Activated CD8-positive, alpha-beta memory T cell treated with anti-CD3 and anti-CD28 coated beads, Interleukin-2, amount 10 ng/mL, durations not matched to agents 7 days and 5 days (primary cell): ENCODE data around the gene CASZ1. TPM values are rescaled to one million over a fixed set of nuclear protein-coding genes. Genes with fewer than 3 reads are reported as not detected.

Experiments used
- ATAC-seq: fragments of 150-1000 bp; cut with Tn5 transposase; one replicate; pipeline ENCODE4 v1.10.0; 2021; ENCODE audit warnings: moderate library complexity
- CTCF ChIA-PET: fragments of 350-600 bp; sonication (Branson Sonifier 250); formaldehyde crosslinking; loops from one replicate; lab custom pipeline; 2021; ENCODE audit warnings: antibody characterized with exemption; lab: Charles Lee
- DNase-seq: peaks from one replicate; pipeline ENCODE4 v3.0.0-alpha.2; 2020
- H3K27ac Mint-ChIP-seq: one replicate; pipeline ENCODE4 v1.8.0; 2021; ENCODE audit warnings: mild to moderate bottlenecking, mixed read lengths
- H3K27me3 Mint-ChIP-seq: one replicate; pipeline ENCODE4 v1.8.0; 2021; ENCODE audit warnings: mixed read lengths
- H3K36me3 Mint-ChIP-seq: one replicate; pipeline ENCODE4 v1.8.0; 2021; ENCODE audit warnings: mild to moderate bottlenecking, mixed read lengths
- H3K4me1 Mint-ChIP-seq: one replicate; pipeline ENCODE4 v1.8.0; 2021; ENCODE audit warnings: mixed read lengths
- H3K4me3 Mint-ChIP-seq: one replicate; pipeline ENCODE4 v1.8.0; 2021; ENCODE audit warnings: mild to moderate bottlenecking, moderate library complexity, mixed read lengths
- H3K9me3 Mint-ChIP-seq: one replicate; pipeline ENCODE4 v1.8.0; 2022; ENCODE audit warnings: low read depth, mixed read lengths
- total RNA-seq, 2 experiments: library from RNA; stranded (reverse); gene quantifications; one replicate each; pipeline ENCODE4 v1.2.3, GENCODE V29; 2021

The CASZ1 gene
- total RNA-seq, 2 experiments from 2014 or later, result 8.8 to 16.3 TPM

DNA sequence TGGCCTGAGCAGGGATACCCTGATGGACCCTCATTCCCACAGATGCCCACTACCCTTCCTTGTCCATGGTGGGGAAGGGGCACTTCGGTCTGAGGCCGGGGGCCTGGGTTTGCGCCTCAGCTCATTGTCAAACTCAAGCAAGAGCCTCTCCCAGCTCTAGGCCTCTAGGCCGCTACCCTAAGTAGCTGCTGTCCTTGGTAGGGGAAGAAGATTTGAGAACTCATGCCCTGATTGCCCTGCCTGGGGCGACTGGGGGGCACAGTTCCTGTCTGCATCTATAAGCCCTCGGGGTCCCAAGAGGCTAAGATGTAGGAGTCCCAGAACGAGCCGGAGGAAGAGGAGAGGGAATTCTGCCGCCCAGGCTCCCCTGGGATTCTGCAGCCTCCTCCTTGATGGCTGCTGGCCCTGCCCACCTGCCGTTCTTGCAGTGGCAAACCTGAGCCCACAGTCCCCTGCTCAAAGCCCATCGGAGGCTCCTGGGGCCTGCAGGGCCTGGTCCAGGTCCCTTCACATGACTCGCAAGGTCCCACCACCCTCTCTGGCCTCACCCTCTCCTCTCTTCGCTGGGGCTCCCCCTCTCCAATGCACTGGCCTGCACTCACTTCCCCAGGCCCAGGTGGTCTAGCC lies 20.4 kb upstream of the CASZ1 start:
- CTCF ChIA-PET, result no interaction called here
- Mint-ChIP-seq H3K9me3 (no peaks in the 10 kb centered on the region), H3K27ac (no peak overlapping the region), H3K36me3 (no peaks in the 10 kb centered on the region), H3K27me3 (peaks cover 2% of the 10 kb centered on the region), H3K4me3 (no peak overlapping the region), H3K4me1 (no peaks in the 10 kb centered on the region)
- ATAC-seq, result no peak
- DNase-seq, result no peak

GRCh38 chr1:10816233-10816632 lies 19.8 kb upstream of the CASZ1 start:
- no peak for ATAC-seq
- Mint-ChIP-seq H3K4me1 (no peaks in the 10 kb centered on the region), H3K9me3 (no peaks in the 10 kb centered on the region), H3K4me3 (no peak overlapping the region), H3K27ac (no peak overlapping the region), H3K36me3 (no peaks in the 10 kb centered on the region), H3K27me3 (peaks cover under 1% of the 10 kb centered on the region)
- CTCF ChIA-PET, result no interaction called here
- DNase-seq, result no peak

DNA sequence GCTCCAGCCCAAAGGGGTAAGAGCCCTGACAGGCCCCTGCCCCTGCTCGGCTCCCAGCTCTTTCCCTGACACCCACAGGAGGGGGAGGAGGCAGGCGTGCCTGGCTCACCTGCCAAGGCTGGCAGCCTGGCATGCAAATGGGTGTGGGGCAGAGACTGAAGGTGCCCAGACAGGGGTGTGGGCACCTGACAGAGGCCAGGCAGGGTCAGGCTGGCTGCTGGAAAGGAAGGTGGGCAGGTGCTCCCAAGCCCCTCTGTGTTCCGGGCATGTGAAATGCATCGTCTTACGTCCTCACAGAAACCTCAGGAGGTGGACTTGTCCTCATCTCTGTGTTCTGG lies 19.4 kb upstream of the CASZ1 start:
- ATAC-seq, result no peak
- Mint-ChIP-seq H3K27me3 (peaks cover 5% of the 10 kb centered on the region), H3K4me1 (no peaks in the 10 kb centered on the region), H3K36me3 (no peaks in the 10 kb centered on the region), H3K27ac (no peak overlapping the region), H3K4me3 (no peak overlapping the region), H3K9me3 (no peaks in the 10 kb centered on the region)
- CTCF ChIA-PET, result no interaction called here
- DNase-seq, result no peak

- Mint-ChIP-seq H3K4me1 (no peaks in the 10 kb centered on the region), H3K36me3 (no peaks in the 10 kb centered on the region), H3K27me3 (peaks cover 5% of the 10 kb centered on the region), H3K4me3 (no peak overlapping the region), H3K9me3 (no peaks in the 10 kb centered on the region), H3K27ac (no peak overlapping the region)
- CTCF ChIA-PET, result no interaction called here
- DNase-seq, result no peak
- no peak for ATAC-seq
Measured at GRCh38 chr1:10814976-10815857, 18.8 kb upstream of the CASZ1 start.

- Mint-ChIP-seq H3K36me3 (no peaks in the 10 kb centered on the region), H3K27me3 (peaks cover 6% of the 10 kb centered on the region), H3K9me3 (no peaks in the 10 kb centered on the region), H3K4me3 (no peak overlapping the region), H3K4me1 (no peaks in the 10 kb centered on the region), H3K27ac (no peak overlapping the region)
- DNase-seq, result no peak
- no peak for ATAC-seq
- CTCF ChIA-PET, result no interaction called here
Measured at GRCh38 chr1:10814312-10814711, 17.9 kb upstream of the CASZ1 start.

- Mint-ChIP-seq H3K4me3 (no peak overlapping the region), H3K4me1 (no peaks in the 10 kb centered on the region), H3K27me3 (peaks cover 11% of the 10 kb centered on the region), H3K27ac (no peak overlapping the region), H3K9me3 (no peaks in the 10 kb centered on the region), H3K36me3 (no peaks in the 10 kb centered on the region)
- ATAC-seq (no peak), DNase-seq (no peak)
- CTCF ChIA-PET, result no interaction called here
Measured at GRCh38 chr1:10813799-10814198, 17.4 kb upstream of the CASZ1 start.

- H3K27ac Mint-ChIP-seq, result no peak overlapping the region
- DNase-seq (no peak), ATAC-seq (no peak)
- no peak overlapping the region for H3K4me3 Mint-ChIP-seq
- H3K36me3 Mint-ChIP-seq, result no peaks in the 10 kb centered on the region
- peaks cover 18% of the 10 kb centered on the region for H3K27me3 Mint-ChIP-seq
- H3K9me3 Mint-ChIP-seq, result no peaks in the 10 kb centered on the region
- no peaks in the 10 kb centered on the region for H3K4me1 Mint-ChIP-seq
- CTCF ChIA-PET, result no interaction called here
Measured at GRCh38 chr1:10812387-10812915, 16.0 kb upstream of the CASZ1 start.

- peaks cover 39% of the 10 kb centered on the region for H3K27me3 Mint-ChIP-seq
- no peak for ATAC-seq
- H3K27ac Mint-ChIP-seq, result no peak overlapping the region
- no peaks in the 10 kb centered on the region for H3K4me1 Mint-ChIP-seq
- CTCF ChIA-PET, result no interaction called here
- H3K4me3 Mint-ChIP-seq, result no peak overlapping the region
- DNase-seq, result no peak
- no peaks in the 10 kb centered on the region for H3K9me3 Mint-ChIP-seq
- no peaks in the 10 kb centered on the region for H3K36me3 Mint-ChIP-seq
Measured at GRCh38 chr1:10808441-10808840, 12.0 kb upstream of the CASZ1 start.

- ATAC-seq (no peak), DNase-seq (no peak)
- H3K27me3 Mint-ChIP-seq, result peaks cover 51% of the 10 kb centered on the region
- CTCF ChIA-PET, result no interaction called here
- H3K27ac Mint-ChIP-seq, result no peak overlapping the region
- H3K9me3 Mint-ChIP-seq, result no peaks in the 10 kb centered on the region
- H3K4me1 Mint-ChIP-seq, result no peaks in the 10 kb centered on the region
- H3K4me3 Mint-ChIP-seq, result no peak overlapping the region
- H3K36me3 Mint-ChIP-seq, result no peaks in the 10 kb centered on the region
Measured at GRCh38 chr1:10806966-10807365, 10.5 kb upstream of the CASZ1 start.

- CTCF ChIA-PET, result interaction anchor here (0.6 kb wide), 1 partner anchor 187 kb away, joined by 3 read pairs; no protein-coding TSS in a partner anchor
- H3K36me3 Mint-ChIP-seq, result no peaks in the 10 kb centered on the region
- H3K27ac Mint-ChIP-seq, result no peak overlapping the region
- H3K27me3 Mint-ChIP-seq, result peaks cover 66% of the 10 kb centered on the region
- no peaks in the 10 kb centered on the region for H3K9me3 Mint-ChIP-seq
- no peak for DNase-seq
- ATAC-seq, result no peak
- H3K4me3 Mint-ChIP-seq, result no peak overlapping the region
- H3K4me1 Mint-ChIP-seq, result no peaks in the 10 kb centered on the region
Measured at GRCh38 chr1:10803971-10804820, 7.8 kb upstream of the CASZ1 start.

DNA sequence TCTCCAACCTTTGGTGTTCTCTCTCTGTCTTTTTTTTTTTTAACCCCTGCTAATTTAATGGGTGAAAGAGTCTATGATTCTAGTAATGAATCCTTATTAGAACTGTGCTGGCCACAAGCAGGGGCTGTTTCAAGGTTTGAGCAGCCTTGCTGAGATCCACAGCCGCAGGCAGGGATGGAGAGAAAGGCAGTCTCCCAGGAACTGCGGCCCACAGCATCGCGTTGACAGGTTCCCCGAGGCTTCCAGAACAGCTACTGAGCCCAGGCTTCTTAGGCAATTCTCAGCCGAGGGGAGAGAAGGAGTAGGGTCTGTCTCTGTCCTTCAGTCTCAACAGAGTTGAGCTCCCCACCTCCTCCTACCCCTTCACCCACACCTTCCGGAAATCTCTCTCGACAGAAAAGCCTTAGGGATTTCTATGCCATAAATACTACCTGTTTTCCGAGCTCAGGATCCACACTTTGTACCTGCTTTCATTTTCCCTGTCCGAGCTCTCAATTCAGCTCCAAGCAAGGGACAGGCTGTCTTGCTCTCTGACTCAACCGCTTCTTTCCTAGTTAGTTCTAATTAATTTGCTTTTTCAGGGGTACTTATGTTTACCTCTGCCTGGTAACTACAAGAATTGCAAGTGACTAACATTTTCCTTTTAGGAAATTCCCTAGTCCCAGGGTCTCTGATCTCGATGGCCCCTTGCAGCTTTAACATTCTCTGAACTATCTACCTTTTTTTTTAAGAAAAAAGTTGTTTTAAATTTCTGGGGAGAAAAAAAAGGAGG lies 6.7 kb upstream of the CASZ1 start:
- peaks cover 66% of the 10 kb centered on the region for H3K27me3 Mint-ChIP-seq

GRCh38 chr1:10800778-10801177 lies 4.3 kb upstream of the CASZ1 start:
- ATAC-seq (no peak), DNase-seq (no peak)
- Mint-ChIP-seq H3K4me1 (no peaks in the 10 kb centered on the region), H3K27me3 (peaks cover 76% of the 10 kb centered on the region), H3K4me3 (no peak overlapping the region), H3K27ac (no peak overlapping the region), H3K36me3 (no peaks in the 10 kb centered on the region), H3K9me3 (no peaks in the 10 kb centered on the region)
- CTCF ChIA-PET, result interaction anchor here (0.5 kb wide), 1 partner anchor 284 kb away, joined by 4 read pairs; no protein-coding TSS in a partner anchor

More for the DNA sequence above, 6.7 kb upstream of the CASZ1 start:
- CTCF ChIA-PET, result interaction anchor here (0.7 kb wide), 1 partner anchor 9 kb away, joined by 3 read pairs; no protein-coding TSS in a partner anchor
- H3K4me1 Mint-ChIP-seq, result no peaks in the 10 kb centered on the region
- DNase-seq (no peak), ATAC-seq (no peak)
- H3K4me3 Mint-ChIP-seq, result no peak overlapping the region
- H3K36me3 Mint-ChIP-seq, result no peaks in the 10 kb centered on the region
- H3K27ac Mint-ChIP-seq, result no peak overlapping the region
- no peaks in the 10 kb centered on the region for H3K9me3 Mint-ChIP-seq
